ENCODE results near the gene EIF2AK3.

Gene EIF2AK3

DNA sequence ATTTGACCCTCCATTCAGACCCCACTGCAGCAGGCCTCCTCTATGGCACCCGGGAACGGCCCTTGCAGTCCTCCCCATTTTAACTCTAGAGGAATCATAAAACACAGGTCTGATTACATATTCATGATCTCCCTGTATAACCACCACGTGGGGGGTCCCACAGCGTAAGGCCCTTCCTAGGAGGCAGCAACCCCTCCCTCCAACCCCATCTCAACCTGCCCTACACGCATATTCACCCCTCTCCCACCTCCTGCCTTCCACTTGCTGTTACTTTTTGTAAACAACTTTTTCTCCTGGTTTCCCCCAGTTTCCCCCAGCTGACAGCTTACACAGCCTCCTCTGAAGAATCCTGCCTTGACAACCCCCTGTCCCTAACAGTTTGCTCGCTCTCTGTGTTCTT lies 89.6 kb downstream of the EIF2AK3 start:
- DNase-seq, result no peak

DNA sequence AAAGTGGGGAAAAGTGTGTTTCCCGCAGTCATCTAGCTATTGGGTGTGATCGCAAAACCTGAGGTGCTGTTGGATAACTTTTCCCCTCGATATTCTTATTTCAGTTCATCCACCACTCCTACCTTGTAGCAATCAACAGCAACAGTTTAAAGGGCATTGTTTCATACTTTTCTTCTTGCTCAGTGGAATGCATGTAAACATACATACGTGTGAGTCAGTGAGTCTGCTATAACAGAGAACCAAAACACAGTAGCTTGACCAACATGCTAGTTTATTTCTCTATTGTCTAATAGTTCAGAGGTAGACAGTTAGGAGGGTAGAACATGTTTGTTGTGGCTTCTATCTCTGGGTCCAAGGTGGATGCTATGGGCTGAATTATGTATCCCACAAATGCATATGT lies 97.2 kb downstream of the EIF2AK3 start:
- DNase-seq, result no peak

- DNase-seq, result no peak
Observed at GRCh38 chr2:88521445-88522073, 105.7 kb downstream of the EIF2AK3 start.

GRCh38 chr2:88517759-88518201 lies 109.5 kb downstream of the EIF2AK3 start:
- no peak for DNase-seq

All from NCI-H1105 treated with DMSO at 0.1 percent for 48 hours (cell line).